ENCODE data around the gene NDUFS6. TPM values are rescaled to one million over a fixed set of nuclear protein-coding genes. Genes with fewer than 3 reads are reported as not detected.

The NDUFS6 gene
- total RNA-seq, 1 donor from 2014 or later: 35.1 TPM

DNA sequence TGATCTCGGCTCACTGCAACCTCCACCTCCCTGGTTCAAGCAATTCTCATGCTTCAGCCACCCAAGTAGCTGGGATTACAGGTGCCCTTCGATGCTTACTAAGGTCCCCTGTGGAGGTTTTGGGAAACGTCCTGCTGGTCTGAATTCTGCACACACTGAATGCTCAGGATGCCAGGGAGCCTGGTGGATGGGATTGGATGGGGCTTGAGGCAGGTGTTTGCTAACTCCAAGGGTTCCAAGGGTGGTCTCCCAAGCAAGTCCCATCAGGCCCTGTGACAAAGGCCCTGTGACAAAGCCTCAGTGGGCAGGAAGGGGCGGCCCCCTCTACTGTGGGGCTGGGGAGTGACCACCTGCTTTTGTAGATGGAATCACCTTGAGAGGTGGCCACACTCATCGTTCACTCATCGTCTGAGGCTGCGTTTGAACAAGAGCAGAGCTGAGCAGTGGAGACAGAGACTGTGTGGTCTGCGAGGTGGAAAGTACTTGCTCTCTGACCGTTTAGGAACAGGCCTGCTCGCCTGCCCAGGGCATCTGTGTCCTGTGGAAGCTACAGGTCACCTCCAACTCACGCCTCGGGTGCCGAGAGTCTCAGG, 41.7 kb upstream of the NDUFS6 start:
- peaks cover 9% of the 10 kb centered on the region for H3K9me3 Mint-ChIP-seq (ENCODE audit: unreplicated experiment)
- no peak overlapping the region for H3K27ac Mint-ChIP-seq (ENCODE audit: unreplicated experiment)
- H3K4me3 Mint-ChIP-seq (ENCODE audit: unreplicated experiment): no peak overlapping the region
- peaks cover 6% of the 10 kb centered on the region for H3K27me3 Mint-ChIP-seq (ENCODE audit: unreplicated experiment)
- TF ChIP-seq, protein P1, sequence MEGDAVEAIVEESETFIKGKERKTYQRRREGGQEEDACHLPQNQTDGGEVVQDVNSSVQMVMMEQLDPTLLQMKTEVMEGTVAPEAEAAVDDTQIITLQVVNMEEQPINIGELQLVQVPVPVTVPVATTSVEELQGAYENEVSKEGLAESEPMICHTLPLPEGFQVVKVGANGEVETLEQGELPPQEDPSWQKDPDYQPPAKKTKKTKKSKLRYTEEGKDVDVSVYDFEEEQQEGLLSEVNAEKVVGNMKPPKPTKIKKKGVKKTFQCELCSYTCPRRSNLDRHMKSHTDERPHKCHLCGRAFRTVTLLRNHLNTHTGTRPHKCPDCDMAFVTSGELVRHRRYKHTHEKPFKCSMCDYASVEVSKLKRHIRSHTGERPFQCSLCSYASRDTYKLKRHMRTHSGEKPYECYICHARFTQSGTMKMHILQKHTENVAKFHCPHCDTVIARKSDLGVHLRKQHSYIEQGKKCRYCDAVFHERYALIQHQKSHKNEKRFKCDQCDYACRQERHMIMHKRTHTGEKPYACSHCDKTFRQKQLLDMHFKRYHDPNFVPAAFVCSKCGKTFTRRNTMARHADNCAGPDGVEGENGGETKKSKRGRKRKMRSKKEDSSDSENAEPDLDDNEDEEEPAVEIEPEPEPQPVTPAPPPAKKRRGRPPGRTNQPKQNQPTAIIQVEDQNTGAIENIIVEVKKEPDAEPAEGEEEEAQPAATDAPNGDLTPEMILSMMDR (IDR thresholded peaks at IDR 0.05): no peak
- no peaks in the 10 kb centered on the region for H3K36me3 Mint-ChIP-seq (ENCODE audit: unreplicated experiment)
- DNase-seq (ENCODE audit: extremely low spot score, unreplicated experiment): peak; percentile 76
- H3K4me1 Mint-ChIP-seq (ENCODE audit: unreplicated experiment): peaks cover 5% of the 10 kb centered on the region

DNA sequence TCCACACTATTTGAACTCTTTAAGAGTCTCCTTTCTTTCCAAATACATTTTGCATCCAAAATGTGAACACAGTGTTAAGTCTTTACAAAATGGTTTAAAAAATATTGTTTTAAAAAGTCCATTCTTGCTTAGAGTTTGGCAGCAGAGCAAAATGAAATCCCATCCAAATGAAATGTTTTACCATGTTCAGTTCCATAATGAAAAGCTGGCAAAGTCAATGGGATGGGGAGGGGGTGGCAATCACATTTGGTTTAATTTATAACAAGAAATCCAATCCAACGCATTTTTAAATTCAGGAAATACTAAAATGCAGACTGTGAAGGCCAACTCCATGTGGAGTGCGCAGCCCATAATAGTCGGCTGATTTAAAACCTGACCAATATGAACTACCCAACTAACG, 41.0 kb upstream of the NDUFS6 start:
- no peak for DNase-seq (ENCODE audit: extremely low spot score, unreplicated experiment)
- no peak overlapping the region for H3K4me3 Mint-ChIP-seq (ENCODE audit: unreplicated experiment)
- TF ChIP-seq, protein P1 (IDR thresholded peaks at IDR 0.05): no peak

DNA sequence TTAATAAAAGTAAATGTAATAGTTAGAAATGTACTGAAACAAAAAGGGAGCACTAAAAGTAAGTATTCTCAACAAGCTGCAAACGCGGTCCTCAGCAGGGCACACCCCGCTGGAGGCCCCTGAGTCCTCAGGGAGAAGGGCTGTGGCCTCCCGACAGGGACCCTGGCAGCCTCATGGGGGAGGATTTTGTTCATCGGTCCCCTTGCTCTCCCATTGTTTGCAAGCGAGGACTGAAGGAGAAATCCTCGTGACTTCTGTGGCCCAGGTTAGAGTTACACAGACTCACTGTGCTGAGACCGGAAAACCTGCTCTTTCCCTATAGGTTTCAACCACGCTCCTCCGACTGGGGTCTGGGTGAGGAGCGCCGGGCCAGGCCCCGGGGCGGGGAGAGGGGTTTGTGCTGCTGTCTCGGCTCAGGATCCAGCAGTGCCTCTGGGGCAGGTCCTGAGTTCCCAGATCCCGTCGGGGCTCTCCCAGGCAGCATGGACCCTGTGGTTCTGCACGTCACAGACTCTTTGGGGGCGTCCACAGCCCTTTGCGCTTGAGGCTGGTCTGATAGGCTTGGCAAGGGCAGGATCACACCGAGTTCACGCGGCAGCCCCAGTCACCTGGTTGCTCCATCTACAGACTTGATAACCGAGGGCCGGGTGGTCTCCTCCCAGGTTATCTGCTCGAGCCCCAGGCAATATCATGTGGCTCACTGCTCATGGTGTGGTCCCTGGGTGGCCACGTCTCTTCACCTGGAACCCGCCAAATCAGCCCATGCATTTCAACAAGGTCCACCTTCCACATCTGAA, 40.4 kb upstream of the NDUFS6 start:
- Mint-ChIP-seq H3K36me3 (ENCODE audit: unreplicated experiment) (no peaks in the 10 kb centered on the region), H3K4me1 (ENCODE audit: unreplicated experiment) (peaks cover 5% of the 10 kb centered on the region), H3K27ac (ENCODE audit: unreplicated experiment) (no peak overlapping the region), H3K4me3 (ENCODE audit: unreplicated experiment) (no peak overlapping the region), H3K27me3 (ENCODE audit: unreplicated experiment) (peaks cover 6% of the 10 kb centered on the region), H3K9me3 (ENCODE audit: unreplicated experiment) (peaks cover 9% of the 10 kb centered on the region)
- peak; percentile 84 for DNase-seq (ENCODE audit: extremely low spot score, unreplicated experiment)
- TF ChIP-seq, protein P1 (IDR thresholded peaks at IDR 0.05): no peak

More for the DNA sequence above, 41.0 kb upstream of the NDUFS6 start:
- no peak overlapping the region for H3K27ac Mint-ChIP-seq (ENCODE audit: unreplicated experiment)
- H3K4me1 Mint-ChIP-seq (ENCODE audit: unreplicated experiment): peaks cover 5% of the 10 kb centered on the region
- H3K27me3 Mint-ChIP-seq (ENCODE audit: unreplicated experiment): peaks cover 6% of the 10 kb centered on the region
- no peaks in the 10 kb centered on the region for H3K36me3 Mint-ChIP-seq (ENCODE audit: unreplicated experiment)
- peaks cover 9% of the 10 kb centered on the region for H3K9me3 Mint-ChIP-seq (ENCODE audit: unreplicated experiment)

DNA sequence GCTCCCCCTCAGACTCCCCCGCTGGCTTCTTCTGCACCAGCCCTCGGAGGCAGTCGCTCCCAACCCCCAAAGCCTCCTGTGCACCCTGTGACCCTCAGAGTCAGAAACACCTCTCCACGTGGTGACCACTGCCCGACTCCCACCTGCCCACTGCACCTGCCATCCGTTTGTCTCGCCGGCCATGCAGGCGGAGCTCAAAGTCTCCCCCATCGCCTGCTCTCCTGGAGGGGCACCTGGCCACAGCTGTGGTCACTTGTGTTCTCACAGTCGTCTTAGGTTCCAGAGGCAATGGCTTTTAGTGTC, 39.8 kb upstream of the NDUFS6 start:
- DNase-seq (ENCODE audit: extremely low spot score, unreplicated experiment): peak; percentile 83
- H3K4me3 Mint-ChIP-seq (ENCODE audit: unreplicated experiment): no peak overlapping the region
- H3K36me3 Mint-ChIP-seq (ENCODE audit: unreplicated experiment): no peaks in the 10 kb centered on the region
- peaks cover 9% of the 10 kb centered on the region for H3K9me3 Mint-ChIP-seq (ENCODE audit: unreplicated experiment)
- TF ChIP-seq, protein P1 (IDR thresholded peaks at IDR 0.05): no peak
- peaks cover 5% of the 10 kb centered on the region for H3K4me1 Mint-ChIP-seq (ENCODE audit: unreplicated experiment)
- no peak overlapping the region for H3K27ac Mint-ChIP-seq (ENCODE audit: unreplicated experiment)
- peaks cover 6% of the 10 kb centered on the region for H3K27me3 Mint-ChIP-seq (ENCODE audit: unreplicated experiment)

DNA sequence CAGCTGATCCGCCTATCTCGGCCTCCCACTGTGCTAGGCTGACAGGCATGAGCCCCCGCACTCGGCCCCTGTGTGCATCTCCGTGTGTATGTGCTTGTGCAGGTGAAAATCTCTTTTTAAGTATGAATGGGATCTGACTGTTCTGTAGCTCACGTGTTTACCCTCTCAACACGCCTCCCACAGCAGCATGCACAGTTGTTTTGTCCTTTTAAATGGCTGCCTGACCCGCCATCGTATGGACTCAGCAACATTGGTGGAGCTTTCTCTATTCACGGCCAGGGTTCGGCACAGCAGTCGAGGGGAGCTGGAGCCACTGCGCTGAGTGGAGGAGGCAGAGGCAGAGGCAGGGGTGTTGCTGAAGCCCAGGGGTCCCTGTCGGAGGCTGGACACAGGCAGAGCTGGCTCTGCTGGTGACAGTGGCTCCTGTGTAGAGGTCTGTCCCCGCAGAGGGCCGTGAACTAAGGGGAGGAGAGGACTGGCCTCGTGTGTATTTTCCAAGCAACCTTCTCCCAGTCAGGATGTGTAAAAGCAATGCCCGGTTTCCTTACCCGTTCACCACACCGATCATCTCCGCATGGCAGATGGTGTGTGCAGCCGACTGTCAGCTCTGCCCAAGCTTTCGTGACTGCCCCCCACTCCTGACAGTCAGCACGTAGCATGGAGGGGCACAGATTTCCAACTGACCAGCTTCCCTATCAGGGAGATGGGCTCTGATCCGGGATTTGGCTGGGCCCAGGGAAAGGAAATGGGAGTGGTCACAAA, 38.9 kb upstream of the NDUFS6 start:
- Mint-ChIP-seq H3K27ac (ENCODE audit: unreplicated experiment) (no peak overlapping the region), H3K36me3 (ENCODE audit: unreplicated experiment) (no peaks in the 10 kb centered on the region), H3K9me3 (ENCODE audit: unreplicated experiment) (peaks cover 9% of the 10 kb centered on the region), H3K4me1 (ENCODE audit: unreplicated experiment) (peaks cover 5% of the 10 kb centered on the region), H3K27me3 (ENCODE audit: unreplicated experiment) (peaks cover 6% of the 10 kb centered on the region), H3K4me3 (ENCODE audit: unreplicated experiment) (no peak overlapping the region)
- TF ChIP-seq, protein P1 (IDR thresholded peaks at IDR 0.05): no peak
- peak; percentile 72 for DNase-seq (ENCODE audit: extremely low spot score, unreplicated experiment)
